Esophagus squamous epithelium (tissue), 5 donors: ENCODE results near the gene HS3ST3A1. TPM values are rescaled to one million over a fixed set of nuclear protein-coding genes. Genes with fewer than 3 reads are reported as not detected.

Source experiments
- DNase-seq: peaks from one replicate; lab custom pipeline; 2025; lab: John Stamatoyannopoulos, UW
- H3K27ac ChIP-seq, 4 donors: fragments of 200-600 bp; sonication (generic); one replicate each; pipeline ENCODE4 v1.5.1; 2016 to 2019; ENCODE audit warnings: mild to moderate bottlenecking in 1 of 4
- H3K27me3 ChIP-seq, 4 donors: fragments of 200-600 bp; sonication (generic); 1 replicate in 3 of 4; 2 replicates in 1 of 4; pipeline versions ENCODE4 v1.5.1 to v1.6.0; 2017 to 2021; ENCODE audit warnings: antibody characterized with exemption in 1 of 4
- H3K36me3 ChIP-seq, 3 donors: fragments of 200-600 bp; sonication (generic); one replicate each; pipeline ENCODE4 v1.5.1; 2016 to 2019
- H3K4me1 ChIP-seq, 3 donors: fragments of 200-600 bp; sonication (generic); one replicate each; pipeline ENCODE4 v1.5.1; 2017 to 2019
- H3K4me3 ChIP-seq, 4 donors: fragments of 200-600 bp; sonication (generic); 1 replicate in 3 of 4; 2 replicates in 1 of 4; pipeline ENCODE4 v1.5.1; 2016 to 2019; ENCODE audit warnings: mild to moderate bottlenecking in 2 of 4, moderate library complexity in 1 of 4
- H3K9me3 ChIP-seq, 3 donors: fragments of 200-600 bp; sonication (generic); one replicate each; pipeline ENCODE4 v1.5.1; 2016 to 2019
- POLR2A ChIP-seq, 4 donors: fragments of 450-650 bp; IDR thresholded peaks; one replicate each; pipeline ENCODE4 v1.6.1; 2017; ENCODE audit warnings: antibody characterized with exemption in 4 of 4, mild to moderate bottlenecking in 4 of 4, moderate library complexity in 3 of 4
- WGBS, 2 donors: methylation state at CpG; one replicate each; pipeline ENCODE4 v1.1.5; 2018; 5-methylcytosine and 5-hydroxymethylcytosine counted together
- intact Hi-C: fragments of 100-400 bp; cut with DNase I; formaldehyde crosslinking; loops from one replicate; pipeline ENCODE4 v1.15.0; 2022
- total RNA-seq, 4 donors: library from RNA; depleted of rRNA; stranded (reverse); fragments of >200 nt; gene quantifications; one replicate each; pipeline ENCODE4 v1.1.0, GENCODE V29; 2016
- TF ChIP-seq, protein P1 (sequence below), 6 experiments: fragments of 450-650 bp in 4 of 6; fragments of 200-600 bp in 2 of 6; sonication (generic) in 2 of 6; IDR thresholded peaks; one replicate each; pipeline ENCODE4 v1.5.1; 2016 to 2019; ENCODE audit warnings: antibody characterized with exemption in 6 of 6, mild to moderate bottlenecking in 4 of 6, moderate library complexity in 4 of 6
- donor health status: DM: yes; HTN: yes; CAD: no.

The HS3ST3A1 gene
- total RNA-seq, 4 donors from 2014 or later: 12.0 to 17.5 (median 14.1) TPM

- H3K27ac ChIP-seq: no peak overlapping the region
- no peaks in the 10 kb centered on the region for H3K36me3 ChIP-seq
- no peak for DNase-seq
- intact Hi-C loops: no loop called here
- H3K9me3 ChIP-seq: no peaks in the 10 kb centered on the region
- H3K4me1 ChIP-seq: peaks cover 0 to 8% (median 7%) of the 10 kb centered on the region in 3 donors
- H3K4me3 ChIP-seq: no peak overlapping the region
- WGBS, 2 donors: 30 to 34% methylated on average over 5 of the region's 5 CpGs
- TF ChIP-seq POLR2A (IDR thresholded peaks at IDR 0.05): no peak
- TF ChIP-seq, protein P1, sequence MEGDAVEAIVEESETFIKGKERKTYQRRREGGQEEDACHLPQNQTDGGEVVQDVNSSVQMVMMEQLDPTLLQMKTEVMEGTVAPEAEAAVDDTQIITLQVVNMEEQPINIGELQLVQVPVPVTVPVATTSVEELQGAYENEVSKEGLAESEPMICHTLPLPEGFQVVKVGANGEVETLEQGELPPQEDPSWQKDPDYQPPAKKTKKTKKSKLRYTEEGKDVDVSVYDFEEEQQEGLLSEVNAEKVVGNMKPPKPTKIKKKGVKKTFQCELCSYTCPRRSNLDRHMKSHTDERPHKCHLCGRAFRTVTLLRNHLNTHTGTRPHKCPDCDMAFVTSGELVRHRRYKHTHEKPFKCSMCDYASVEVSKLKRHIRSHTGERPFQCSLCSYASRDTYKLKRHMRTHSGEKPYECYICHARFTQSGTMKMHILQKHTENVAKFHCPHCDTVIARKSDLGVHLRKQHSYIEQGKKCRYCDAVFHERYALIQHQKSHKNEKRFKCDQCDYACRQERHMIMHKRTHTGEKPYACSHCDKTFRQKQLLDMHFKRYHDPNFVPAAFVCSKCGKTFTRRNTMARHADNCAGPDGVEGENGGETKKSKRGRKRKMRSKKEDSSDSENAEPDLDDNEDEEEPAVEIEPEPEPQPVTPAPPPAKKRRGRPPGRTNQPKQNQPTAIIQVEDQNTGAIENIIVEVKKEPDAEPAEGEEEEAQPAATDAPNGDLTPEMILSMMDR (IDR thresholded peaks at IDR 0.05): no peak
- H3K27me3 ChIP-seq: no peaks in the 10 kb centered on the region
Observed at GRCh38 chr17:13635951-13636350, 34.2 kb upstream of the HS3ST3A1 start.

DNA sequence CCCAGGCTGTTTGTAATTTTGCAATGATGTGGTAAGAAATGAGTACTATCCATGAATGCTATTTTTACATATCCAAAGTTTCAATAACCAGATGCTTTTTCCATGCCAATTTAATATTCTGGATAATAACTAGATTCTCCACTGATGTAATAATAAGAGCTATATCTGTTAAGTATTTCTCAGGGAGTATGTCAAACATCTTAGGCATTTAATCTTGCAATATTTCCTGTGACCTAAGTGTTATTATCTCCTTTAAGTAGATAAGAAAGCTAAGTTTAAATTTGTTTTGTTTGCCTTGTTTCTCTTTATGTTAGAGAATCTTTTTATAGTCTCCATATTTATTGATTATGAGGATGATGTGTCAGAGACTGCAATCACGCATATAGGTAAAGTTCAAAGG, 32.3 kb upstream of the HS3ST3A1 start:
- 82 to 91% methylated on average over 1 of the region's 1 CpG for WGBS, 2 donors
- TF ChIP-seq, protein P1 (IDR thresholded peaks at IDR 0.05): no peak
- TF ChIP-seq POLR2A (IDR thresholded peaks at IDR 0.05): no peak
- DNase-seq: no peak
- intact Hi-C loops: no loop called here
- no peaks in the 10 kb centered on the region for H3K36me3 ChIP-seq
- H3K4me3 ChIP-seq: no peak overlapping the region
- no peaks in the 10 kb centered on the region for H3K9me3 ChIP-seq
- H3K4me1 ChIP-seq: peaks cover 0 to 6% (median 3%) of the 10 kb centered on the region in 3 donors
- no peaks in the 10 kb centered on the region for H3K27me3 ChIP-seq
- no peak overlapping the region for H3K27ac ChIP-seq

DNA sequence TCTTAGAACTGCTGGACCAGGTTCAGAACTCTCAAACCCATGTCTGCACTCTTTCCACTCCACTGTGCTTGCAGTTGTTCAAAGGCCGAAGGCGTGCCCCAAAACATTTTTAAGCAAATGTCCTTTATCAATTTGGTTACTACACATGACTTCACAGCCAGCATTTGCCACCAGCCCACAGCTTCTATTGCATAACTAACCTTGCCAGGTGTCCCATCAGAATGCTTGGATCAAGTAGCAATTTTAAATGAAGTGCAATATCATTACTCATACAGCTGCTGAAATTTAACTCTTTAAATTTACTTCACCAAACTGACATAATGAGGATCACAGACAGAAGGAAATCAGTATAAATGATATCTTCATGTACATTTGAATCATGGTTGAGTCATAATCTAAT, 29.8 kb upstream of the HS3ST3A1 start:
- WGBS, 2 donors: 54 to 71% methylated on average over 2 of the region's 2 CpGs
- no peaks in the 10 kb centered on the region for H3K4me1 ChIP-seq
- no peaks in the 10 kb centered on the region for H3K36me3 ChIP-seq
- no peak for TF ChIP-seq POLR2A (IDR thresholded peaks at IDR 0.05)
- TF ChIP-seq, protein P1 (IDR thresholded peaks at IDR 0.05): no peak
- no peak overlapping the region for H3K27ac ChIP-seq
- intact Hi-C loops: no loop called here
- H3K9me3 ChIP-seq: no peaks in the 10 kb centered on the region
- no peak overlapping the region for H3K4me3 ChIP-seq
- peaks cover 0 to 2% (median 0%) of the 10 kb centered on the region in 4 donors for H3K27me3 ChIP-seq
- DNase-seq: no peak

DNA sequence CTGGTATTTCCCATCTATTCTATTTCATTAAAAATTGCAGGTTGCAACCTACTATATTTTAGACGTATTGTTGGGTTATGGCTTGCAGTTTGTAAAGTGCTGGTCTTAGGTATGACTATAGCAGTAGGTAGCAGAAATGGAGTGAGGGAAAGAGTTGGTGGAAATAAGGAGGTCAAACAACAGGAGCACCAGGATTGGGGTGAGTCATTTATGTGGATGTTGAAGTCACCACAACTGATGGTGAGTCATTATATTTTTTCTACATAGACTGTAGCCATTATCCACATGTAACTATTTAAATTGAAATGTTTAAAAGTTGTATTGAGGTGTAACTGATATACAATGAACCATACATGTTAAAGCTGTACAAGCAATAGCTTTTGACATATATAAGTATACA, 25.0 kb upstream of the HS3ST3A1 start:
- intact Hi-C loops: no loop called here
- Histone ChIP-seq H3K27me3 (peaks cover 0 to 6% (median 0%) of the 10 kb centered on the region in 4 donors), H3K9me3 (no peaks in the 10 kb centered on the region), H3K27ac (no peak overlapping the region), H3K36me3 (no peaks in the 10 kb centered on the region), H3K4me3 (no peak overlapping the region), H3K4me1 (no peaks in the 10 kb centered on the region)
- no peak for DNase-seq
- no peak for TF ChIP-seq POLR2A (IDR thresholded peaks at IDR 0.05)
- TF ChIP-seq, protein P1 (IDR thresholded peaks at IDR 0.05): no peak
- 89 to 100% methylated on average over 1 of the region's 1 CpG for WGBS, 2 donors

DNA sequence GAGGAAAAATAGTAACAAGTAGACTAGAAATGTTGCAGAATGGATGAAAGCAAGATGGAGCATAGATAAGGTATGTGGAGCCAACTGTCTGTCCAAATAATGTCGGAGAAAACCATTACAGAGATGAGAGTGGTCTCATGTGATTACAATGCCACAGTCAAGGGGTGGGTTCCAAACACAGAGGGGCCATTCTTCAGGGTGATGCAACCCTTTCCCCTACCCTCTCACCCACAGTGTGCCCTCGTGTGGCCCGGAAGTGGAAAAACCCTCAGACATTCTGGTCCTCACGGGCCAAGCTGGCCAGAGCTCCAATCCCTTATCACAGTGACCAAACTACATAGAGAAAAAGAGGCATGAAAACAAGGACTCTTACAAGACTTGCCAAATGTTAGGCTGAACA, 17.7 kb upstream of the HS3ST3A1 start:
- Histone ChIP-seq H3K36me3 (no peaks in the 10 kb centered on the region), H3K9me3 (peaks cover 0 to 5% (median 1%) of the 10 kb centered on the region in 3 donors), H3K4me1 (no peaks in the 10 kb centered on the region), H3K27me3 (peaks cover 0 to 4% (median 0%) of the 10 kb centered on the region in 4 donors), H3K27ac (no peak overlapping the region), H3K4me3 (no peak overlapping the region)
- TF ChIP-seq, protein P1 (IDR thresholded peaks at IDR 0.05): no peak
- TF ChIP-seq POLR2A (IDR thresholded peaks at IDR 0.05): no peak
- no peak for DNase-seq
- 65 to 73% methylated on average over 4 of the region's 4 CpGs for WGBS, 2 donors
- intact Hi-C loops: no loop called here
